Ovary (tissue), 9 donors: ENCODE measurements around the gene ABCA4. TPM values are rescaled to one million over a fixed set of nuclear protein-coding genes. Genes with fewer than 3 reads are reported as not detected.

Source experiments
- DNase-seq, 5 donors: peaks; one replicate each; pipeline ENCODE4 v3.0.0-alpha.2; 2019 to 2020
- H3K27ac ChIP-seq, 2 donors: fragments of 200-600 bp; one replicate each; pipeline versions ENCODE4 v1.5.1 to v1.8.0; 2019 to 2022
- H3K27me3 ChIP-seq: fragments of 200-600 bp; one replicate; pipeline ENCODE4 v1.8.0; 2022
- H3K36me3 ChIP-seq: fragments of 200-600 bp; sonication (generic); one replicate; pipeline ENCODE4 v1.5.1; 2019
- H3K4me1 ChIP-seq: one replicate; pipeline ENCODE4 v1.8.1; 2013; ENCODE audit warnings: mild to moderate bottlenecking, moderate library complexity; ENCODE audit not compliant: insufficient read depth
- H3K4me3 ChIP-seq: fragments of 200-600 bp; sonication (generic); one replicate; pipeline ENCODE4 v1.5.1; 2017
- H3K9me3 ChIP-seq, 2 donors: fragments of 200-600 bp in 1 of 2; sonication (generic) in 1 of 2; one replicate each; pipeline versions ENCODE4 v1.5.1 to v1.8.1; 2013 to 2019; ENCODE audit warnings: mild to moderate bottlenecking in 1 of 2, moderate library complexity in 1 of 2
- CTCF ChIP-seq, 3 donors: fragments of 450-650 bp in 2 of 3; fragments of 200-600 bp in 1 of 3; IDR thresholded peaks; one replicate each; pipeline versions ENCODE4 v1.5.1 to v1.8.0; 2016 to 2022; ENCODE audit warnings: antibody characterized with exemption in 3 of 3, mild to moderate bottlenecking in 1 of 3
- EP300 ChIP-seq: sonication (generic); formaldehyde crosslinking; IDR thresholded peaks from one replicate; pipeline ENCODE4 v1.6.1; 2017; ENCODE audit warnings: antibody characterized with exemption
- POLR2A ChIP-seq: fragments of 450-650 bp; IDR thresholded peaks from one replicate; pipeline ENCODE4 v1.6.1; 2017; ENCODE audit warnings: antibody characterized with exemption, mild to moderate bottlenecking, moderate library complexity
- WGBS, 3 donors: extraction: QIAGEN DNeasy Blood & Tissue Kit in 1 of 3; methylation state at CpG; one replicate each; pipeline versions ENCODE4 v1.1.5 to v1.1.7; 2013 to 2017; 5-methylcytosine and 5-hydroxymethylcytosine counted together
- intact Hi-C, 4 donors: fragments of 100-400 bp; cut with DNase I; formaldehyde crosslinking; loops; one replicate each; pipeline versions ENCODE4 v1.11.0 to v1.15.1; 2022 to 2023
- polyA plus RNA-seq, 2 donors: library from polyadenylated mRNA; stranded (reverse); fragments of 200-250 nt in 1 of 2; fragments of 350-450 nt in 1 of 2; fragmentation: Illumina TruSeq in 1 of 2; extraction: RNeasy Lipid Tissue Mini Kit (QIAGEN cat#74804) in 1 of 2; gene quantifications; one replicate each; pipeline ENCODE4 v1.2.3, GENCODE V29; 2013 to 2014
- total RNA-seq, 7 donors: library from RNA; depleted of rRNA in 2 of 7; stranded (reverse); fragments of >200 nt in 2 of 7; fragmentation: NEBNext Ultra II Directional in 3 of 7; extraction: Animal tissue kit (Norgen Biotek cat#: 25700) in 3 of 7; gene quantifications; one replicate each; pipeline versions ENCODE4 v1.1.0 to v1.2.4, GENCODE V29; 2016 to 2023
- donor health status: DM: no; HTN: no; CAD: no; lungs with moderate emphysema.
- donor health status: DM: no; HTN: no; CAD: no.
- donor health status: Bipolar disorder and iron deficiency.
- donor health status: DM: yes; HTN: yes; CAD: no.
- donor health status: DM: no; HTN: no; CAD: no.
- donor health status: DM: yes; HTN: yes; CAD: no.

ABCA4 gene
- total and polyA plus RNA-seq, 9 donors: 0.12 to 3.1 (median 0.35) TPM

GRCh38 chr1:93976711-93977597 is 144.0 kb downstream of the ABCA4 start:
- no peak for TF ChIP-seq CTCF (IDR thresholded peaks at IDR 0.05)
- no peak for TF ChIP-seq EP300
- no peak for TF ChIP-seq POLR2A
- no peaks in the 10 kb centered on the region for H3K36me3 ChIP-seq
- intact Hi-C loops: no loop called here
- H3K4me1 ChIP-seq: peaks cover 7% of the 10 kb centered on the region
- DNase-seq: no peak
- no peak overlapping the region for H3K4me3 ChIP-seq
- H3K27ac ChIP-seq: no peak overlapping the region
- no peaks in the 10 kb centered on the region for H3K9me3 ChIP-seq
- H3K27me3 ChIP-seq: no peaks in the 10 kb centered on the region

GRCh38 chr1:93976291-93976690 is 144.7 kb downstream of the ABCA4 start:
- Histone ChIP-seq H3K9me3 (no peaks in the 10 kb centered on the region), H3K36me3 (no peaks in the 10 kb centered on the region), H3K4me1 (peaks cover 7% of the 10 kb centered on the region), H3K4me3 (no peak overlapping the region), H3K27ac (no peak overlapping the region), H3K27me3 (no peaks in the 10 kb centered on the region)
- no peak for DNase-seq
- no peak for TF ChIP-seq POLR2A
- TF ChIP-seq EP300: no peak
- no peak for TF ChIP-seq CTCF (IDR thresholded peaks at IDR 0.05)
- intact Hi-C loops: no loop called here
- 69 to 96% (median 94%) methylated on average over 2 of the region's 2 CpGs for WGBS, 3 donors

- no peaks in the 10 kb centered on the region for H3K4me1 ChIP-seq
- DNase-seq: no peak
- no peak overlapping the region for H3K4me3 ChIP-seq
- H3K9me3 ChIP-seq: no peaks in the 10 kb centered on the region
- TF ChIP-seq CTCF (IDR thresholded peaks at IDR 0.05) (no peak), POLR2A (no peak), EP300 (no peak)
- WGBS, 3 donors: 79 to 85% (median 82%) methylated on average over 2 of the region's 2 CpGs
- H3K27ac ChIP-seq: no peak overlapping the region
- no peaks in the 10 kb centered on the region for H3K36me3 ChIP-seq
- H3K27me3 ChIP-seq: no peaks in the 10 kb centered on the region
- intact Hi-C loops: no loop called here
Measured at GRCh38 chr1:93972341-93972740, 148.6 kb downstream of the ABCA4 start.

GRCh38 chr1:93969887-93970286 is 151.1 kb downstream of the ABCA4 start:
- Histone ChIP-seq H3K27me3 (no peaks in the 10 kb centered on the region), H3K9me3 (no peaks in the 10 kb centered on the region), H3K4me3 (no peak overlapping the region), H3K36me3 (no peaks in the 10 kb centered on the region), H3K27ac (no peak overlapping the region), H3K4me1 (no peaks in the 10 kb centered on the region)
- 90 to 95% (median 94%) methylated on average over 3 of the region's 3 CpGs for WGBS, 3 donors
- intact Hi-C loops: no loop called here
- no peak for DNase-seq
- TF ChIP-seq EP300 (no peak), CTCF (IDR thresholded peaks at IDR 0.05) (no peak), POLR2A (no peak)
